ENCODE data around the gene CMTR1. TPM values are rescaled to one million over a fixed set of nuclear protein-coding genes. Genes with fewer than 3 reads are reported as not detected.

The CMTR1 gene
- total and polyA plus RNA-seq, 3 experiments from 2014 or later: 25.8 to 54.3 (median 54.3) TPM

DNA sequence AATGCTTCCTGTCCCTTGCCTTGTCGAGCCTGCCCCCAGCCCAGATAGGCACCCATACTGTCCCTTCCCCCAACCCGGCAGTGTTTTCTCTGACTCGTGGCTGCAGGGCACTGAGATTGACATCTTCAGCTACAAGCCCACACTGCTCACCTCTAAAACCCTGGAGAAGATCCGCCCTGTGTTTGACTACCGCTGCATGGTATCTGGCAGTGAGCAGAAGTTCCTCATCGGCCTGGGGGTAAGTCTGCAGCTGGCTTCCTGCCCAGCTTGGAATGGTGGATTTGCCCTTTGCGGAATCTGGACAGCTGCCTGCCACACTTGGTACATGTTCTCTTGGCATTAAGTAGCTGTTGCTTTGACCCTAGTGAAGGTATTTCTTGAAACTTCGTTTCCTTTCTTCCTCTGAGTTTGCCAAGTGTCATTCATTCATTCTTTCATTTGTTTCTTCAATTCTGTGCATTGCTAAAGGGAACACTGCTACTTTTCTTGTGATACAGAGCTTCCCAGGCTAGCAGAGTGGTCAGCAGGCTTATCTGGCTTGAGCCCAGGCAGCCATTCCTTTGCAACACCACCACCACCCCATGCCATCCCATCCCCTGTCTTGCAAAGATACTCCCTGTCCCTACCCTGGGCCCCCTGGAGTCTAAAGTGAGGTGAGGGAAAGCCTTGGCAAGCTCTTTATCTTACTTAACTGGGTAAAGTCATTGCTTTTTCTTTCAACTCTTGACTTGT lies 40.5 kb downstream of the CMTR1 start:
- no peaks in the 10 kb centered on the region for H3K27me3 ChIP-seq (ENCODE audit: insufficient read depth, low read length, poor library complexity, severe bottlenecking)
- POLR2A ChIA-PET: no interaction called here
- H3K36me3 ChIP-seq (ENCODE audit: insufficient read depth, low read length): peaks cover 73% of the 10 kb centered on the region
- no peak for DNase-seq
- CTCF ChIA-PET: interaction anchor here (1.5 kb wide), 1 partner anchor 92 kb away, joined by 4 read pairs; no protein-coding TSS in a partner anchor
- no peaks in the 10 kb centered on the region for H3K4me1 ChIP-seq (ENCODE audit: insufficient read depth, low read length)
- peaks cover 0 to 5% (median 0%) of the 10 kb centered on the region in 3 donors for H3K4me1 Mint-ChIP-seq
- H3K9me3 Mint-ChIP-seq: no peaks in the 10 kb centered on the region
- H3K27ac ChIP-seq (ENCODE audit: low read depth, low read length): no peak overlapping the region
- no peak overlapping the region for H3K4me3 Mint-ChIP-seq
- H3K27me3 Mint-ChIP-seq: no peaks in the 10 kb centered on the region
- no peaks in the 10 kb centered on the region for H3K9me3 ChIP-seq (ENCODE audit: low read length)
- peak overlapping the region in 4 of 8 donors; percentile 2 to 62 (median 56) for H3K27ac Mint-ChIP-seq
- peaks cover 5 to 90% (median 16%) of the 10 kb centered on the region in 3 donors for H3K36me3 Mint-ChIP-seq
- no peak overlapping the region for H3K4me3 ChIP-seq (ENCODE audit: low read length)

DNA sequence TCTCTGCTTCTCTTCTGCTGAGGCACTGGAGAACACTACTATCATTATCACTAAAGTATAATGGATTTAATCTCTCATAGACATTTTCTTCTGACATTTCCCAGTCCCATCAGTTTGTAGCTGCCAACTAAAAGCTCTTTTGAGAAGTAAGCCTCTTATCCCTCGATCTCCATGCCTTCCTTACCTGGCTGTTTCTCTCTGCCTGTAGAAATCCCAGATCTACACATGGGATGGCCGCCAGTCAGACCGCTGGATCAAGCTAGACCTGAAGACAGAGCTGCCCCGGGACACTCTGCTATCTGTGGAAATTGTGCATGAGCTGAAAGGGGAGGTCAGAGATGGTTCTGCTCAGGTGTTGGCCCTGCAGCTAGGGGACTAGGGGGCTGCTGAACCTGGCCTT lies 41.3 kb downstream of the CMTR1 start:
- Histone ChIP-seq H3K4me3 (ENCODE audit: low read length) (no peak overlapping the region), H3K9me3 (ENCODE audit: low read length) (no peaks in the 10 kb centered on the region), H3K27ac (ENCODE audit: low read depth, low read length) (no peak overlapping the region), H3K27me3 (ENCODE audit: insufficient read depth, low read length, poor library complexity, severe bottlenecking) (no peaks in the 10 kb centered on the region), H3K4me1 (ENCODE audit: insufficient read depth, low read length) (no peaks in the 10 kb centered on the region), H3K36me3 (ENCODE audit: insufficient read depth, low read length) (peaks cover 74% of the 10 kb centered on the region)
- ChIA-PET POLR2A (no interaction called here), CTCF (interaction anchor here (1.2 kb wide), 1 partner anchor 91 kb away, joined by 3 read pairs; no protein-coding TSS in a partner anchor)
- Mint-ChIP-seq H3K4me1 (peaks cover 0 to 4% (median 0%) of the 10 kb centered on the region in 3 donors), H3K36me3 (peaks cover 5 to 93% (median 16%) of the 10 kb centered on the region in 3 donors), H3K27ac (peak overlapping the region in 4 of 8 donors; percentile 50 to 73 (median 62)), H3K9me3 (no peaks in the 10 kb centered on the region), H3K27me3 (no peaks in the 10 kb centered on the region), H3K4me3 (no peak overlapping the region)
- no peak for DNase-seq

DNA sequence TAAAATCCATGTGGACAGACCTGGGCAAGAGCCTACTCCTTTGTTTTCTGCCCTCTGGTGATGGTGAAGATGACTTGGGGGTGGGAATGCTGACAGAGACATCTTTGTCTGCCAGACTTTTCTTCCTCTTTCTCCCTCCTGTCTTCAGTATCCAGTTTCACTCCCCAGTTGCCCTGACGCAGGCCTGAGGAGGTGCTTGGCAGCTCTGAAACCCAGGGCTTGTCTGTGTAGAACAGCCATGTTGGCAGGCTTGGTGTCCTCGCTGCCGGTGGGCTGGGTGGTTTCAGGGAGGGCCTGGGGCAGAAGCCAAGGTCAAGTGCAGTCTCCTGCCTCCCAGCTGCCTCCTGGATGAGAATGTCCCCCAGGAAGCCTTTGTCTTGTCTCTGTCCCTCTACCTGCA lies 44.2 kb downstream of the CMTR1 start:
- H3K4me1 ChIP-seq (ENCODE audit: insufficient read depth, low read length): no peaks in the 10 kb centered on the region
- peaks cover 0 to 97% (median 11%) of the 10 kb centered on the region in 3 donors for H3K36me3 Mint-ChIP-seq
- H3K27ac ChIP-seq (ENCODE audit: low read depth, low read length): no peak overlapping the region
- peaks cover 67% of the 10 kb centered on the region for H3K36me3 ChIP-seq (ENCODE audit: insufficient read depth, low read length)
- peak overlapping the region in 5 of 8 donors; percentile 1 to 68 (median 45) for H3K27ac Mint-ChIP-seq
- no peak overlapping the region for H3K4me3 ChIP-seq (ENCODE audit: low read length)
- ChIA-PET CTCF (interaction anchor here (1.3 kb wide), 1 partner anchor 214 kb away, joined by 3 read pairs; no protein-coding TSS in a partner anchor), POLR2A (no interaction called here)
- peaks cover 0 to 2% (median 0%) of the 10 kb centered on the region in 3 donors for H3K4me1 Mint-ChIP-seq
- H3K27me3 ChIP-seq (ENCODE audit: insufficient read depth, low read length, poor library complexity, severe bottlenecking): no peaks in the 10 kb centered on the region
- no peaks in the 10 kb centered on the region for H3K9me3 ChIP-seq (ENCODE audit: low read length)
- H3K4me3 Mint-ChIP-seq: no peak overlapping the region
- no peaks in the 10 kb centered on the region for H3K27me3 Mint-ChIP-seq
- DNase-seq: no peak
- no peaks in the 10 kb centered on the region for H3K9me3 Mint-ChIP-seq

DNA sequence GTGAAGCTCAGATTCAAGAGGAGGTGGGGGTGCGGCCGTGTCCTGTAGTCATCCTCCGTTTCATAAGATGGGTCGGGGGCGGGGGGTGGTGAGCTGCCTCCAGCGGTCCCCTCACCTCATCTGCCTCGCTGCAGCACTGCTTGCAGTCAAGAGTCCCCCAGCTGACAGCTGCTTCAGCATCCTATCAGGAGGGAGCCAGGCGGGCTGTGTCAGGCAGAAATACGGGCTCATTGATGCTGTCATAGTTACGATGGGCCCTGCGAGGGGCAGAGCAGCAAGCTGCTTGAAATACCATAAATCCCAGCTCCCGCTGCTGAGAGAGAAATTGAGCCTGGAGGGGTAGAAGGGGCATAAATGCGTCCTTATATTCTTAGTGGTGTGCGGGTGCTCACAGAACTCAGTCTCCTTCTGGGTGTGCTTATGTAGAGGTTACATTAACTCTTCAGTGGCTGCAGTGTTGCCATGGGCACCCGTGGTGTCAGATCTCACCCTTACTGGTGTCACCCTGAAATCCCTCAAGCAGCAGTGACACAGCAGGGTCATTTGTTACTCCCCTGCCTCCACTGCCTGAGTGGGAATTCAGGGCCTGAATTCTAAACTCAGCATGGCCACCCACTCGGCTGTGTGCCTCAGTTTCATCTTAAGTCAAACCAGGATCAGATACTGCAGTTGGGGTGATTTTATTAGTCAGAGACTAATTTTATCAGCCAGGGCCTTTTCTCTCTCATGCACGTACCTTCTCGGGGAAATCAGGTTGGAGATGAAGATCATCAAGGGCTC lies 44.8 kb downstream of the CMTR1 start:
- Mint-ChIP-seq H3K9me3 (no peaks in the 10 kb centered on the region), H3K27ac (peak overlapping the region in 4 of 8 donors; percentile 1 to 68 (median 24)), H3K4me3 (no peak overlapping the region), H3K36me3 (peaks cover 0 to 97% (median 15%) of the 10 kb centered on the region in 3 donors), H3K27me3 (no peaks in the 10 kb centered on the region), H3K4me1 (peaks cover 0 to 2% (median 0%) of the 10 kb centered on the region in 3 donors)
- Histone ChIP-seq H3K27ac (ENCODE audit: low read depth, low read length) (no peak overlapping the region), H3K27me3 (ENCODE audit: insufficient read depth, low read length, poor library complexity, severe bottlenecking) (no peaks in the 10 kb centered on the region), H3K4me3 (ENCODE audit: low read length) (no peak overlapping the region), H3K36me3 (ENCODE audit: insufficient read depth, low read length) (peaks cover 67% of the 10 kb centered on the region), H3K9me3 (ENCODE audit: low read length) (no peaks in the 10 kb centered on the region), H3K4me1 (ENCODE audit: insufficient read depth, low read length) (no peaks in the 10 kb centered on the region)
- ChIA-PET CTCF (interaction anchor here (1.3 kb wide), 2 partner anchors 88 to 214 kb away, joined by 3 to 5 read pairs; no protein-coding TSS in a partner anchor), POLR2A (no interaction called here)
- no peak for DNase-seq

DNA sequence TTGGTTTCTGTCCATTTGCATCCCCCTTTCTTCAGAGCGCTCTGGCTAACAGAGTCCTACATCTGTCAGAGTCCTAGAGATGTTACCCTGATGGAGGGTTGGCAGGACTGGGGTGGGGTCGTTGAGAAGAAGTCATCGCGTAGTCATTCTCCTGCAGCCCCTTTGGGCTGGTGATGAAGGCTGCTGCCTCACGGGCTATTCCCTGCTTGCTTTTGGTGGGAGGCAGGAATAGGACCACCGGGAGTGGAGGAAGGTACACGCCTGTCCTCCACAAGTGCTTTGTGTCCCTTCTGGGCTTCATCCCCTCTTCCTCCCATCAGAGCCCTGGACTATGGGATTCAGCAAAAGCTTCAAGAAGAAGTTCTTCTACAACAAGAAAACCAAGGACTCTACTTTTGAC lies 45.8 kb downstream of the CMTR1 start:
- POLR2A ChIA-PET: no interaction called here

DNA sequence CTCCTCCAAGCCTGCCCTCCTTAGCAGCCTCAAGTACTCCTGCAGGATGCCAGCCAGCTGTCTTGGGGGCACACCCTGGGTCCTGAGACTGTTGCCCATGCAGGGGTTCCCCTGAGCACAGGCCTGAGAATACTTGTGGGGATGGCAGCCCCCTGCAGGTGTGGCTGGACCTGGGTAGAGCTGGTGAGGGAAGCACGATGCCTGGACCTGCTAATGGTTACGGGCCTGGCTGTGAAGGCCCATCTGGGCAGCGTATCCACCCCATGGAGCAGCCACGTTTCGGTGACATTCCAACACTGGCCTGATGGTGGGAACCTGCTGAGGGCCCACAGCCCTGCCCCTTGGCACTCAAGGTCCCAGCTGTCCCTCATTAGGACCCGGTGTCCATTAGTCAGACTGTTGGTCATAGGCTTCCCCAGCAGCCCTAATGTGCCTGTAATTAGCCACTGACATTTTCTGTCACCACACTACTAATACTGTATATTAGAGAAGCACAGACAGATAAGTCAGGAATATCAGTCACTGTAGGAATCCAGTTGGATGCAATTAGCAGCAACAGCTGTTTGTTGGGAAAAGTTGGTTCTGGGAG lies 46.3 kb downstream of the CMTR1 start:
- CTCF ChIA-PET: interaction anchor here (1.2 to 2.4 kb wide), 3 partner anchors 87 to 98 kb away, joined by 3 to 10 read pairs (median 5); no protein-coding TSS in a partner anchor
- Mint-ChIP-seq H3K27me3 (no peaks in the 10 kb centered on the region), H3K4me1 (peaks cover 0 to 4% (median 2%) of the 10 kb centered on the region in 3 donors), H3K4me3 (no peak overlapping the region), H3K9me3 (no peaks in the 10 kb centered on the region), H3K27ac (peak overlapping the region in 4 of 8 donors; percentile 17 to 50 (median 26)), H3K36me3 (peaks cover 0 to 93% (median 13%) of the 10 kb centered on the region in 3 donors)
- DNase-seq: no peak
- no peaks in the 10 kb centered on the region for H3K9me3 ChIP-seq (ENCODE audit: low read length)
- no peak overlapping the region for H3K4me3 ChIP-seq (ENCODE audit: low read length)
- H3K4me1 ChIP-seq (ENCODE audit: insufficient read depth, low read length): peaks cover 4% of the 10 kb centered on the region
- H3K36me3 ChIP-seq (ENCODE audit: insufficient read depth, low read length): peaks cover 68% of the 10 kb centered on the region
- no peaks in the 10 kb centered on the region for H3K27me3 ChIP-seq (ENCODE audit: insufficient read depth, low read length, poor library complexity, severe bottlenecking)
- no peak overlapping the region for H3K27ac ChIP-seq (ENCODE audit: low read depth, low read length)
- POLR2A ChIA-PET: interaction anchor here (0.6 kb wide), 1 partner anchor 364 kb away, joined by 8 read pairs; no protein-coding TSS in a partner anchor

More for the DNA sequence above, 45.8 kb downstream of the CMTR1 start:
- H3K27me3 Mint-ChIP-seq: no peaks in the 10 kb centered on the region
- peaks cover 0 to 97% (median 16%) of the 10 kb centered on the region in 3 donors for H3K36me3 Mint-ChIP-seq
- Histone ChIP-seq H3K27ac (ENCODE audit: low read depth, low read length) (no peak overlapping the region), H3K9me3 (ENCODE audit: low read length) (no peaks in the 10 kb centered on the region), H3K4me3 (ENCODE audit: low read length) (no peak overlapping the region), H3K36me3 (ENCODE audit: insufficient read depth, low read length) (peaks cover 66% of the 10 kb centered on the region), H3K4me1 (ENCODE audit: insufficient read depth, low read length) (peaks cover 4% of the 10 kb centered on the region), H3K27me3 (ENCODE audit: insufficient read depth, low read length, poor library complexity, severe bottlenecking) (no peaks in the 10 kb centered on the region)
- no peak for DNase-seq
- H3K4me3 Mint-ChIP-seq: no peak overlapping the region
- H3K4me1 Mint-ChIP-seq: peaks cover 0 to 3% (median 2%) of the 10 kb centered on the region in 3 donors
- CTCF ChIA-PET: interaction anchor here (1.3 kb wide), 1 partner anchor 87 kb away, joined by 5 read pairs; no protein-coding TSS in a partner anchor
- H3K27ac Mint-ChIP-seq: peak overlapping the region in 4 of 8 donors; percentile 7 to 50 (median 24)
- no peaks in the 10 kb centered on the region for H3K9me3 Mint-ChIP-seq

DNA sequence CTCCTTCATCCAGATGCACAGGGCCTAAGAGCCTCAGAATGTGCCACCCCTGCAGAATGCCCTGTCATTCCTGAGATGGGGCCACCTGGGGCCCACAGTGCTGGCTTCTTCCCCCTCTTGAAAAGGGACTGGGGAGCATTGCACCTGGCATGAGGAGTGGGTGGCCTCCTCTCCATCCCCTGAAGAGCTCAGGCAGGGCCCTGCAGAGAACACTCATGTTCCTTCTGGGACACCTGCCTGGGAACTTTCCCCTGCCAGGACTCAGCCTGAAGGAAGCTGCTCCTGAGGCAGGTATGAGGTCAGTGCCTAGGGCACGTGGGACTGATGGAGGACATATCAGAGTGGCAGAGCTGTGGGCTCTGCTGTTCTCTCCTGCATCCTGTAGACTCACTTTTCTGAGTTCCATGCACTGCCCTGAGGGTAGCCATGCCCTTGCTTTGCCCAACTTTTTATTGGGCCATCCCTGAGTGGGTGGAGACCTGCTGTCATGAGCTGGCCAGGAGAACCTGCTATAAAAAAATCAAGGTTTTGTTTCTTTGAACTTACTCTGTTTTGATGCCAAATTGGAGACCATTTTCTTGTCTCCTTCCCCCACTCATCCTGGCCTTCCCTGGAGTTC lies 47.2 kb downstream of the CMTR1 start:
- Mint-ChIP-seq H3K9me3 (no peaks in the 10 kb centered on the region), H3K36me3 (peaks cover 0 to 85% (median 10%) of the 10 kb centered on the region in 3 donors), H3K4me1 (peaks cover 0 to 4% (median 2%) of the 10 kb centered on the region in 3 donors), H3K27ac (peak overlapping the region in 3 of 8 donors; percentile 43 to 65 (median 47)), H3K4me3 (no peak overlapping the region), H3K27me3 (no peaks in the 10 kb centered on the region)
- H3K9me3 ChIP-seq (ENCODE audit: low read length): no peaks in the 10 kb centered on the region
- H3K36me3 ChIP-seq (ENCODE audit: insufficient read depth, low read length): peaks cover 60% of the 10 kb centered on the region
- CTCF ChIA-PET: interaction anchor here (1.2 to 2.4 kb wide), 3 partner anchors 22 to 97 kb away, joined by 3 to 10 read pairs (median 3); no protein-coding TSS in a partner anchor
- POLR2A ChIA-PET: interaction anchor here (0.6 to 1.2 kb wide), 2 partner anchors 17 to 22 kb away, joined by 4 to 6 read pairs; no protein-coding TSS in a partner anchor
- no peak overlapping the region for H3K27ac ChIP-seq (ENCODE audit: low read depth, low read length)
- H3K27me3 ChIP-seq (ENCODE audit: insufficient read depth, low read length, poor library complexity, severe bottlenecking): no peaks in the 10 kb centered on the region
- H3K4me1 ChIP-seq (ENCODE audit: insufficient read depth, low read length): peaks cover 7% of the 10 kb centered on the region
- no peak for DNase-seq
- no peak overlapping the region for H3K4me3 ChIP-seq (ENCODE audit: low read length)
